GM12873 (cell line): Measurements from ENCODE around the gene PCNX1.

Experiments
- CTCF ChIP-seq: IDR thresholded peaks from 2 replicates; pipeline ENCODE4 v1.5.1; 2012; ENCODE audit warnings: low read depth, mild to moderate bottlenecking, moderate library complexity, low read length, control low read depth; ENCODE audit not compliant: insufficient read depth; ENCODE audit errors: missing control alignments

The PCNX1 gene

GRCh38 chr14:71013551-71014192, 106.4 kb downstream of the PCNX1 start:
- no peak for TF ChIP-seq CTCF

GRCh38 chr14:71021347-71022011, 114.2 kb downstream of the PCNX1 start:
- no peak for TF ChIP-seq CTCF

GRCh38 chr14:71022012-71022869, 115.0 kb downstream of the PCNX1 start:
- TF ChIP-seq CTCF = no peak

- TF ChIP-seq CTCF = no peak
Observed at GRCh38 chr14:71022939-71023338, 115.7 kb downstream of the PCNX1 start.

GRCh38 chr14:71029236-71029781, 122.0 kb downstream of the PCNX1 start:
- no peak for TF ChIP-seq CTCF

GRCh38 chr14:71031000-71031399, 123.7 kb downstream of the PCNX1 start:
- no peak for TF ChIP-seq CTCF

GRCh38 chr14:71036433-71036832, 129.2 kb downstream of the PCNX1 start:
- TF ChIP-seq CTCF = no peak
